AG08395 (cell line): ENCODE data around the gene HES7.
"Not testable (repeated sequence)": the region's sequence is repeated elsewhere in the genome, so short reads cannot be mapped to it uniquely, and the experiment has no call there.

Experiments
- DNase-seq: peaks from one replicate; pipeline ENCODE4 v3.0.0; 2012; ENCODE audit warnings: mixed read lengths, low spot score

The HES7 gene

GRCh38 chr17:8100111-8100510 is 23.8 kb downstream of the HES7 start:
- DNase-seq: no peak

- DNase-seq: no peak
Observed at GRCh38 chr17:8096541-8096940, 27.4 kb downstream of the HES7 start.

- DNase-seq: no peak
Observed at GRCh38 chr17:8095361-8095760, 28.5 kb downstream of the HES7 start.

- no peak for DNase-seq
Observed at GRCh38 chr17:8091033-8091687, 32.7 kb downstream of the HES7 start.

DNA sequence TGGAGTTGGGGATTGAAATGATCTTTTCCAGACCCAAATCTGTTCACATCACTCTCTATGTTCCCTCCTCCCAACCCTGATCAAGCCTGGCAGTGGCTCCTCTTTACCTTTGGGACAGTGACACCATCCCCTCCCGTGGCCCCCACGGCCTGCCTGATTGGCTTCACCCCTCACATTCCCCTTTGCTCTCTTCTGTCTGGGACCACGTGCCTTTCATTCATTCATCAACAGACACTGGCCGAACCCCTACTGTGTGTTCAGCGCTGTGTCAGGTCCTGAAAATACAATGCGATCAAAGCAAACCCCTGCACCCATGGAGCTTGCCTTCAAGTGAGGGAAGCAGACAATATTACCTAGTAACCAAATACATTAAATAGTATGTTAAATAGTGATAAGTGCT is 34.2 kb downstream of the HES7 start:
- DNase-seq: no peak

DNA sequence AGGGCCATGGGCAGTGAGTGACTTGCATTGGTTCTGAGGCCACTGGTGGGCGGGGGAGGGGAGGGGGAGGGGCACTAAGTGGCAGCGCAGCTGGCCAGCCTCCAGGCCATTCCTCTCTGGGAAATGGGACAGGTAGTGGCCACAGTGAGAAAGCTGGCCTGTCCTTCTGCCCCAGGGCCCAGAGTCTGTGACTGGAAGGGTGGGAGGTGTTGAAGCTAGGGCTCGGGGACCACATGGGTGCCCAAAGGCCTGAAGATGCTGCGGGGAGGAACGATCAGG is 36.0 kb downstream of the HES7 start:
- no peak for DNase-seq

DNA sequence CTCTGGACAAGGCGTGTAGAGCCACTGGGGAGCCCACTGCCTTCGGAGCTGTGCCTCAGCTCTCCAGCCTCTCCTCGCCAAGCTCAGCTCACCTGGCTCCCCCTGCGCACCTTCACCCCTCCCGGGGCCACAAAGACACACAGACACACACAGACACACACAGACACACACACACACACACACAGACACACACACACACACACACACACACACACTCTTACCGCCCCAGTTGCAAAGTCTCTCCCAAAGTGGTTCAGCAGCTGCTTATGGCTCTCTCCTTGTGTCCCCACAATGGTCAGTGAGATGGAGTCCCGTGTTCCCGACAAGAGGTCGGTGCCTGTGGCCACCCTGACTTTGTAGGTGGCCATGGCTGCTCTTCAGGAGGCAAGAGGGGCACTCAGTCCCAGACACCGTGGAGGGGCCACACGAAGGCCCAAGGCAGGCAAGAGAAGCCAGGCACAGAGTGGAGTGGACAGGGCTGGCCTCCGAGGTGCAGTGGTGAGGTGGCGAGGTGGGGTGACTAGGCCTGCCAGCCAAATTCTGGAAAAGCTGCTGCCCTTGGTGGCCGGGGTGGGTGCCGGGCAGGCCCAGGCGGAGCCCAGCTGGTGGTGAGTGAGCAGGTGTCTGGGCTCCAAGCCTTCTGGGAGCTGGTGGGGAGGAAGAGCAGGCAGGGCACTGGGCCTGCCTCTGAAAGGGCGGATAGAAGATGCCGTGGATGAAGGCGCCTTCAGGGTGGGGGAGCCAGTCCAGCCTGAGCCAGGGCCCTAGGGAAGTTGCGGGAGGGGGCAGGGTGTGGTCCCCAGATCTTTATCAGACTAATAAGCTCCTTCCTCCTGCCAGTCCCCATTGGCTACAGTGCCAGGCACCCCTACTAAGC is 36.6 kb downstream of the HES7 start, which contains the start of gene ALOX12B:
Gene ALOX12B, minus strand, starts transcription at position 642 of the 877 bp plus-strand sequence. Its CDS starts 274 bp downstream, at position 368.
- no peak for DNase-seq

GRCh38 chr17:8084250-8084649 is 39.7 kb downstream of the HES7 start:
- DNase-seq: no peak

DNA sequence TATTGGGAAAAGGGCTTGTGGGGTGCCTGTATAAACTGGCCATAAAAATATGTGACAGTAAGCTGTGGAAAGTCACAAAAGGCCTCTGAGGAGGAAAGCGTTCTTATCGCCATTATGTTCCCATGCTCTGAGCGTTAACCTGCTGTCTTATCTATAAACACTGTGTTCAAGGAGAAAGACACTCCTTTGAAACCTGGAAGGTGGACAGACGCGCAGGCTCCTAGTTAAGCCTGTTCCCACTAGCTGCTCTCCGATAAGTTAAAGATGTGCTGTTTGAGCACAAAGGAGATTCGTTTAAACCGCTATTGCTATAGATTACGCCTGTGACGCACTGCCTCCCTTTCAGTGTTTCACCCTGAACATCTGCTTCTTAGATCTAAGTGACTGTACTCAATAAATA is 41.6 kb downstream of the HES7 start:
- DNase-seq: no peak

DNA sequence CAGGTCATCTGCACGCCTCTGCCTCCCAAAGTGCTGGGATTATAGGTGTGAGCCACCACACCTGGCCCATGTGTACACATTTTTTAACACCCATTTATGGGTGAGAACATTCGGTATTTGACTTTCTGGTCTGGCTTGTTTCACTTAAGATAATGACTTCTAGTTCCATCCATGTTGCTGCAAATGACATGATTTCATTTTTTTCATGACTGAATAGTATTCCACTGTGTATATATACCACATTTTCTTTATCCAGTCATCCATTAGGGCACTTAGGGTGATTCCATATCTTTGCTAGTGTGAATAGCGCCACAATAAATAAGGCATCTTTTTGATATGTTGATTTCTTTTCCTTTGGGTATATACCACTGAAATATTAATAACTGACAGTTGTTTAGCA is 42.0 kb downstream of the HES7 start:
- no peak for DNase-seq

DNA sequence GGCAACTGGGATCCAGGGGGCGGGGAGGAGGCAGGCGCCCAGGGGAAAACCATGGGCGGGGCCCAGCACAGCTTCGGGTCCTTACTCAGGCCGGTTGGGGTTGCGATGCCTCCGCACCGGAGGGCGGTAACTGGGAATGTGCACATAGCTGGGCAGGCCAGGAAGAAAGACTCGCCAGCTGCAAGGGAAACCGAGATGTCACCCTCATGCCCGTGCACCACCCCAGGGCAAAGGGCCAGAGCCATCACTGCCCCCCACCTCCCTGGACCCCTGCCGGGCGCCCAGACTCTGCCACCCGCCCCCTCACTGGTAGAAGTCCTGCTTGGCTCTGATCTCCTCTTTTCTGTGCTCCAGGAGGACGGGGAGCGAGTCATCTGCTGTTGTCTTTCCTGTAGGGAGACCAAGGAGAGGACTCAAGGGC is 43.1 kb downstream of the HES7 start:
- DNase-seq: no peak

DNA sequence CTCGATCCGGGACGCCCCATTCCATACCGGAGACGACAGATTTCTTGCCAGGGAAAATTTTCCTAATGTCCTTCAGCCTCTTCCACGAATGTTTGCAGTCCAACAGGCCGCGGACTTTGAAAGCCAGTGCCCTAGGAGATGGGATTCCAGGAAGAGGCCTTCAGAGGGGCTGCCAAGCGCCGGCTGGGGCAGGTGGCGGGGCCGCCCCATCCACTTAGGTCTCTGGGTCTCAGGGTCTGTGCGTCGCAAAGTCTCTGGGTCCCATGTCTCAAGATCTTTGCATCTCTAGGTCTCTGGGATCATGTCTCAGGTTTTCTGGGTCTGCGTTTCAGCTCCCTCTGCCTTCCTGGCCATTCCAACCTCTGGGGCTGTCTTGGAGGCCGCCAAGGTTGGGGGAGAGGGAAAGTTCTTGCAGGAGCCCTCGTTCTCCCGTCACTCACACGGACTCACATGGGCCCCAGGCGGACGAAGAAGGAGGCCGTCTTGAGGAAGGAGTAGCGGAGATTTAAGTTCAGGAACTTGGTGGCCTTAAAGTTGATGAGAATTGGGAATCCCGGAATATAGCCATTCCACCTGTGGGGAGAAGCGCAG is 43.6 kb downstream of the HES7 start:
- no peak for DNase-seq

GRCh38 chr17:8079291-8080207 is 44.4 kb downstream of the HES7 start:
- peak; percentile 79 for DNase-seq

DNA sequence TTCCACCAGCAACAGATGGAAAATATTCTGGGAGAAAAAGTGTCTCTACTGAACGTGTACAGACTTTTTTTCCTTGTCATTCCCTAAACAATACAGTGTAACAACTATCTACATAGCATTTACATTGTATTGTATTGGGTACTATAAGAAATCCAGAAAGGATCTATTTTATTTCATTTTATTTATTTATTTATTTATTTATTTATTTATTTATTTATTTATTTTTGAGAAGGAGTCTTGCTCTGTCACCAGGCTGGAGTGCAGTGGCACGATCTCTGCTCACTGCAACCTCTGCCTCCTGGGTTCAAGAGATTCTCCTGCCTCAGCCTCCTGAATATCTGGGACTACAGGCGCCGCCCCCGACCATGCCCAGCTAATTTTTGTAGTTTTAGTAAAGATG is 46.0 kb downstream of the HES7 start:
- not testable (repeated sequence) for DNase-seq

- DNase-seq: no peak
Observed at GRCh38 chr17:8076502-8077266, 47.2 kb downstream of the HES7 start.

DNA sequence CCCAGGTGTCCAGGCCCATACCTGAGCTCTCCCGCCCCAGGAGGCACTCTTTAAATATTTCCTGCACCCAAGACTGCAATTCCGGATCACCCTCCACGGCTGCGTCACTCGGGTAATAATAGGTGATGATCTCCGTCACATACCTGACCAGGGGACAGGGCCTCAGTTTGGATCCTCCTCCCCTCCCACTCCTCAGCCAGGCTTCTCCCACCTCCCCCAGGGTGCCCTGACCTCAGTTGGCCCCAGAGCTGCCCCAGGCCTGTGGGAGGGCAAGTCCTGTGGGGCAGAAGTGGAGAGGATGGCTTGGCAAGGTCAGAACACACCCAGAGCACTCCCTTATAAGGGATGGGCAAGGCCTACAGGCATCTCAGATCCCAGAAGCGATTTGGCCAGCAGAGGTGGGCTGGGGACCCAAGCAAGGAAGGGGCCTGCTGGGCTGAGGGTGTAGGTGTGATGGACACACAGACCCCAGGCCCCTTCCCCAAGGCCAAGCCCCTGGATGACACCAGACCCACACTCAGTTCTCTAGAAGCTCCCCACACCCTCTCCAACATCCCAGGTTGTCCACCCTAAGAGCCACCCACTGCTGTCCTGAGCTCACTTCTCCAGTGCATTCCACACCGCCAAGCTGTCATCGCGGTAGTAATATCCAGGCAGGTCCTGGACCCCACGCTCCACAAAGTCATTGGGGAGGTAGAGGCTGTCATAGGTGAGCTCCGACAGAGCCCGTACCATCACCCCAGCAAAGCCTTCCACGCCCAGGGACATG is 48.1 kb downstream of the HES7 start:
- no peak for DNase-seq

DNA sequence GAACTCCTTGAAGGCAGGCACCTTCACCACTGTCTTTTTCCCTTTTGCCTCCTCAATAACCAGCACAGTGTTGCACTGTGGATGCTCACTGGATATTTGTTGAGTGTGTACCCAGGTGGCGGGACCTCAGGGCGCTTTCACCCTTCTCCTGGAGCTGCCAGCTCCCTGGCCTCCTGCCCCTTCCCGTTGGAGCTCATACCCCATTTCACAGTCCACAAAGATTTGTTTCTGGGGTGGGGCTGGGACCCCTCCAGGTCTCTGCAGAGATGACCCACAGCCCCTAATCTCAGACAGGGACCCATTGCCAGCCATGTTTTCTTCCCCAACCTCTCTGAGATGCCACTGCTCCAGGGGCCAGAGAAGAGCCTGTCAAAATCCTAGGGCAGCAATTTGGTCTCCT is 48.8 kb downstream of the HES7 start:
- no peak for DNase-seq

DNA sequence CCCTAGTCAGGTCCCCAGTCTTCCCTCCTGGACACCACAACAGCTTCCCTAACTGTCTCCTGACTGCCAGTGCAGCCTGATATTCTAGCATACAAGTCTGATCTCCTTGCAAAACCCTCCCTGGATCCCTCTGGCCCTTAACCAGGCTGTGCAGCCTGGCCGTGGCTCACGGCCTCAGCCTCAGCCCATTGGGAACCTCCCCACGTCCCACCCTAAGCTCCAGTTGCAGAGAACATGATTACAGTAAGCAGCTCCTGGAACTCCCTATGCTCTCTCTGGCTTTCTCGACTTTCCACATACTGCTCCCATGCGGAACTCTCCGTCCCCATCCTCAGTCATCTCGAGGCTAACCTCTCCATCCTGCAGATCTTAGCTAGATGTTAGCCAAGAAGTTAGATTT is 49.4 kb downstream of the HES7 start:
- DNase-seq: no peak

DNA sequence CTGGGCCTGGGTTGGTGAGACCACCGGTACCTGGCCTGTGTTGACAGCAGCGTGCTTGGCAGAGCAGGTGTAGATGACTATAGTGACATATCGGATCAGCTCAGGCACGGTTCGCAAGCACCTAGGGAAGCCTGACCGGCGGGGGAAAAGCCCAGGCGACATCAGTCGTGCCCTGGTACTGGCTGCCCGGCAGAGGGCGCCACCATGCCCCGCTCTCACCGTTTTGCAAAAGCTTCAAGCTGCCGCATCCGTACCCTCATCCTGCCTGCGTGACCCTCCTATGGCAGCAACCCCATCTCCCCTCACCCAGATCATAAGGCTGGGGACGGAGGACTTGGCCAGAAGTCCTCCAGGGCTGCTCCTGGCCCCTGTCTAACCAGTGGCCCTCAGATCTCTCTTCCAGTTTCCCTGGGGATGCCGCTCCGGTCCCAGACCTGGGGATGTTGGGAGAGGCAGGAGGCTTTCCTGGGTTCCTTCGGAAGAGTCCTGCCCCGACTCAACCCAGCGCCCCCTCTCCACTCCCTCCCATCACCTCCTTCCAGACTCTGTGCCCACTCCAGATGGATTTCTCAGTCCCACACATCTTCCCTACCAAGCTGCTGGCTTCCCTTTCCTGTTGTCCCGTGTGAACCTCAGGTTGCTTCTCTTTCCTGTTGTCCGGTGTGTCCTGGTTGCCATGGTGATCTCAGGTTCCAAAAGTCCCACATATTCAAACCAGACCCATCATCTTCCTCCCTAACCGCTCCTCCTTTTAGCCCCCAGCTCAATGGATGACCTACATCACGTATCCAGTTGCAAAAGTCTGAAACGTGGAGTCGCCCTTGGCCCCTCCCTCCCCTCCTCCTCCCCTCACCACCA is 50.0 kb downstream of the HES7 start:
- DNase-seq: peak; percentile 74
